ACHN (cell line): Measurements from ENCODE around the gene ARHGAP32.

Experiments used
- DNase-seq: peaks from one replicate; pipeline ENCODE4 v3.0.0-alpha.2; 2015
- in situ Hi-C: cut with HindIII; loops from 2 replicates; pipeline ENCODE4 v1.10.0; 2017; ENCODE audit warnings: low sequenced_read_pairs, low pct_ligation_motif_present, low pct_unique_long_range_greater_than_20kb

The ARHGAP32 gene

DNA sequence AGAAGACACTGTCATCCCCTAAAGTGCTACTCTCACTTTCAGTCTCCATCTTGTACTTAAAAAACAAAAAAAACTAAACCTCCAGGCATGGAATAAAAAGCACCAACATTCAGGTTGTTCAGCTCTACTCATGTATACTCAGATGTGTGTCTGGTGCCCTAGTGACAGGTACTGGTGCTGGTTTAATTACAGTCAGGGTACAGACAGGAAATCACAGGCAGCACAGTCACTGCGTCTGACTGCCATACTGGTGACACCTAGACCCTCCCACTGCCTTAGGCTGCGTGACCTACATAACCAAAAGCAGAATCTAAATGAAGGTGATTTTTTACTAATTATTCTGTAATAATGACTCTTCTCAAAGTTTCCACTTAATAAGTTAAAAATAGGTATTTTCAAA lies at the start of gene ARHGAP32:
Gene ARHGAP32 (minus strand): TSS at position 176 of the 400 bp plus-strand sequence. CDS start 127 bp downstream, at position 49.
- in situ Hi-C loops: no loop called here
- DNase-seq: no peak

DNA sequence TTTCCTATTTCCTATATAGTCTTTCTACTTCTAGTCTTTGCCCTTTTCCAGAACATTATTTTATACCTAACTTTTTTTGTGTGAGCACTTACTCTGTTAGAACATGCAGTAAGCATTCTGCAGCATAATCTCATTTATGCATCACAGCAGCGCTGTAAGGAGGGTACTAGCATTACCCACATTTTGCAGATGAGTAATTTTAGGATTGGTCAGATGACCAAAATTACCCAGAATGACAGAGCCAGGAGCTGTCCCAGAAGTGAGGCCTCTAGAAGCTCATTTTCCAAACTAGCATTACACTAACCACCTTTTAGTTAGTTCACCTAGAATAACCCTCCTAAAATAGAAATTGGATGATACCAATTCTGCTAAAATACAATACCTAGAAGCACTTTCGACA lies 47.1 kb upstream of the ARHGAP32 start:
- DNase-seq: no peak
- in situ Hi-C loops: no loop called here

GRCh38 chr11:129237880-129238638 lies 45.9 kb upstream of the ARHGAP32 start:
- in situ Hi-C loops: no loop called here

DNA sequence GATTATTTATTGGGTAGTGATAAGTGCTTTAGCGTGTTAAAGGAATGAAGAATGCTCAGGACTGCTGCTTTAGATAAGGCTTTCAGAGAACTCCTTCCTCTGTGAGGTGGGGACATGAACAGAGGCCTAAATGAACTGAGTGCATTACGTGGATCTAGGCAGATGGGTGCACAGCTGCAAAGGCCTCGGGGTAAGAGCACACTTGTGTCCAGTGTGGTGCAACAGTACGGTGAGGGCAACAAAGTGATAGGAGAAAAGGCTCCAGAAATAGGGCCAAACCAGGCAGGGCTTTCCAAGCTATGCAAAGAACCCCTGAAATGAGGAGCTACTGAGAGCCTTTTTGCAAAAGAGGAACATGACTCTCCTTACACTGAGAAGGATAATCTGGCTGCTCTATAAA lies 45.3 kb upstream of the ARHGAP32 start:
- in situ Hi-C loops: no loop called here
- DNase-seq: no peak

More at GRCh38 chr11:129237880-129238638, 45.9 kb upstream of the ARHGAP32 start:
- DNase-seq: peak; percentile 9

DNA sequence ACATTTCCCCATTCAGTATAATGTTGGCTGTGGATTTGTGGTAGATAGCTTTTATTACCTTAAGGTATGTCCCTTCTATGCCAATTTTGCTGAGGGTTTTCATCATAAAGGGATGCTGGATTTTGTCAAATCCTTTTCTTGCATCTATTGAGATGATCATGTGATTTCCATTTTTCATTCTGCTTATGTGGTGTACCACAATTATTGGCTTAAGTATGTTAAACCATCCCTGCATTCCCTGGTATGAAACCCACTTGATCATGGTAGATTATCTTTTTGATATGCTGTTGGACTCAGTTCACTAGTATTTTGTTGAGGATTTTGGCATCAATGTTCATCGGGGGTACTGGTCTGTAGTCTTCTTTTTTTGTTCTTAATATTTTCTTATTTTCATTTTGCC lies 44.7 kb upstream of the ARHGAP32 start:
- in situ Hi-C loops: no loop called here
- DNase-seq: no peak

- no peak for DNase-seq
- in situ Hi-C loops: no loop called here
Measured at GRCh38 chr11:129234978-129235377, 42.9 kb upstream of the ARHGAP32 start.

DNA sequence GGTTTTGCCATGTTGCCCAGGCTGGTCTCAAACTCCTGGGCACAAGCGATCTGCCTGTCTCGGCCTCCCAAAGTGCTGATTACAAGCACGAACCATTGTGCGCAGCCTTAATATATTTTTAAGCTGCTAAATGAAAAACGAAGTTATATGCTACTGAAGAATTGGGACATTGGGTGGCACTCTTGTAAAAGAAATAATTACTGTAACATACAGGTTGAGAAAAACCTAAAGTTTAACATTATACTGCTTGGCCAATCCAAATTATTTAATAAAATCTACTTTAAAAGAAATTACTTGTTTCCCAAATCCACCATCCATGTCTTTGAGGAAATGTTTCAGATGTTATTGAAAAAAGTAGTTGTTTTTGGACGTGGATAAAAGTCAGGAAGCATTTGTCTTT lies 37.9 kb upstream of the ARHGAP32 start:
- in situ Hi-C loops: no loop called here
- DNase-seq: no peak

DNA sequence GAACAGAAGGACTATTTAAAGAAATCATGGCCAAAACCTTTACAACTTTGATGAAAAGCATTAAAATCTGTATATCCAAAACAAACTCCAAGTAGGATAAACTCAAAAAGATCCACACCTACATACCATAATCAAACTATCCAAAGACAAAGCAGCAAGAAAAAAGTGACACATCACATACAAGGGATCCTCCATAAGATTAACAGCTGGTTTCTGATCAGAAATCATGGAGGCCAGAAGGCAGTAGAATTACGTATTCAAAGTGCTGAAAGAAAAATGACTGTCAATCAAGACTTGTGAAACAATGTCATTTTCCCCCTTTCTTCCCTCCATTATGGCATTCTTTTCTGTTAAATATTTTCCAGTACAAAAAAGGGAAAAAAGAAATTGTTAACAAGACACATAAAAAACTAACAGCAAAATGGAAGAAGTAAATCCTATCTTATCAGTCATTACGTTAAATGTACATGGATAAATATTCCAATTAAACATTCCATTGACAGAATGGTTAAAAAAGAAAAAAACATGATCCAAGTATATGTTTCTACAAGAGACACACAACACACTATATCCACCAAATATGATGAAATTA lies 34.2 kb upstream of the ARHGAP32 start:
- DNase-seq: no peak
- in situ Hi-C loops: no loop called here

GRCh38 chr11:129225190-129225589 lies 33.1 kb upstream of the ARHGAP32 start:
- in situ Hi-C loops: no loop called here
- no peak for DNase-seq

- no peak for DNase-seq
- in situ Hi-C loops: no loop called here
Measured at GRCh38 chr11:129224538-129224937, 32.4 kb upstream of the ARHGAP32 start.

DNA sequence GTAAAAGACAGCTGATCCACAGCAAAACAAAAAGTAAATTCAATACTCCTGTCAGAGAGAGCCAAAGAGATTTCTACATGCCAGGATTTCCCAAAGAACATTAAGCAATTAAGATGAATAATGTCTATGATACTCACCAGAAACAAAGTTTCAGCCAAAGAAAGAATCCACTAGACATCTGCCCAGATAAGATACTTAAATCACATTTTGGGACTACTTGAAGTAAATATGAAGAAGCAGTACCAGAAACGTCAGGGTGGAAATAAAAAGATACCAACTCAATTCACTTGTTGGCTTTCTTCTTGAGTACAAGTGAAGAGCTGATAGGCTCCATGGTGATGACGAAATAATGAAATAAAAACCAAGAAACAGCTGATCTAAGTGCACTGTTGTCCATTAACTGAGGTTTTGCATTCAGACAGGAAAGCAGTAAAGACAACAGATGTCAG lies 31.6 kb upstream of the ARHGAP32 start:
- in situ Hi-C loops: no loop called here
- DNase-seq: no peak

DNA sequence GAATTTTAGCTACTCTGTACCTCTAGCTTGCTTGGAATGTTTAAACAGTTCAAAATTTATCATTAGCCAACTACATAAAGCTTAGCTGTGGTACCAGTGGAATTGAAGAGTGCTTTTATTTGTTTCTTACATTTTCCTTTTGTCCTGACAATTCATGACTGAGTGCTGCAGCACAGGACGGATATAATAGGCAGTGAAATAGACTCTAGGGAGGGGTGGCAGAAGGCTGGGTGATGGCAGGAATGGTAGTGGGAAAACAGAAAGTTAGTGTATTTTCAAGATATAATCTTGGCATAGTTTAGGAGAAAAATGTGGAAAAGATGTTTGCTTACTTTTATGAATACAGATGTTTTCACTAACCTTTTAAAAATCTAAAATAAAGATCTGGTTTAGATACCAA lies 31.1 kb upstream of the ARHGAP32 start:
- no peak for DNase-seq
- in situ Hi-C loops: no loop called here

DNA sequence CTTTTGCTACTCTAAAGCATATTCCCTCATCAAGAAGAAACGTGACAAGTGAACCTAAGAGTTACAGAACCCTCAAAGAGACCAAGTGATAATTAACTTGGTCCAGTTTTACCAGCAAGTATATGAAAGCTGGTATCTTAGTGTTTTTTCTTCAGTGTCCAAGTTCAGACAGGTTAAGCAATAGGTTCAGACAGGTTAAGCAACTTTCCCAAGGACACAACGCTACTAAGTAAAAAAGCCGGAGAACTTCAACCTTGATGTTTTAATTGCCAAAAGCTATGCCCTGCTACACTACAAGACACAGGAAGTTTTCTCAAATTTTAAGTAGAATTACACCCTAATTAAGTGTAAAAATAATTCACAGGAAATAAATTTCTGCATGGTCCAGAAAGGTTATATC lies 30.0 kb upstream of the ARHGAP32 start:
- DNase-seq: no peak
- in situ Hi-C loops: no loop called here

DNA sequence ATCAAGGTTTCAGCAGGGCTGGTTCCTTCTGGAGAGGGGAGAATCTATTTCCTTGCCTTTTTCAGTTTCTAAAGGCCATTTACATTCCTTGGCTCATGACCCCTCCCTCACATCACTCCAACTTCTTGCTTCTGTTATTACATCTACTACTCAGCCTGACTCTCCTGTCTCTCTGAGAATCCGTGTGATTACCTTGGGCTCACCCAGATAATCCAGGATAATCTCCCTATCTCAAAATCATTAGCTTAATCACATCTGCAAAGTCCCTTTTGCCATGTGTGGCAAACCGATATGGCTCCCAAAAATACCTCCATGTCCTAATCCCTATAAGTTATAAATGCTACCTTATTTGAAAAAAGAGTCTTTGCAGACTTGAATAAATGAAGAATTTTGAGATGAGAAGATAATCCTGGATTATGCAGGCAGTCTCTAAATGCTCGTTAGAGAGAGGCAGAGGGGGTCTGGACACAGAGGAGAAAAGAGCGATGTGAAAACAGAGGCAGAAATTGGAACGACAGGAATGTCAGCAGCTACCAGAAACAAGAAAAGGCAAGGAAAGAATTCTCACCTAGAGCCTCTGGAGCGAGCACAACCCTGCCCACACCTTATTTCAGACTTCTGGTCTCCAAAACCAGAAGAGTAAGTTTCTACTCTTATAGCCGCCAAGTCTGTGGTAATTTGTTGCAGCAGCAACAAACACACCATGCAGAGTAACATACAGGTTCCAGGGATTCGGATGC lies 23.6 kb upstream of the ARHGAP32 start:
- in situ Hi-C loops: no loop called here
- DNase-seq: no peak

GRCh38 chr11:129214710-129215295 lies 22.7 kb upstream of the ARHGAP32 start:
- no peak for DNase-seq

GRCh38 chr11:129213261-129213660 lies 21.1 kb upstream of the ARHGAP32 start:
- in situ Hi-C loops: no loop called here
- no peak for DNase-seq

More at GRCh38 chr11:129214710-129215295, 22.7 kb upstream of the ARHGAP32 start:
- in situ Hi-C loops: no loop called here

DNA sequence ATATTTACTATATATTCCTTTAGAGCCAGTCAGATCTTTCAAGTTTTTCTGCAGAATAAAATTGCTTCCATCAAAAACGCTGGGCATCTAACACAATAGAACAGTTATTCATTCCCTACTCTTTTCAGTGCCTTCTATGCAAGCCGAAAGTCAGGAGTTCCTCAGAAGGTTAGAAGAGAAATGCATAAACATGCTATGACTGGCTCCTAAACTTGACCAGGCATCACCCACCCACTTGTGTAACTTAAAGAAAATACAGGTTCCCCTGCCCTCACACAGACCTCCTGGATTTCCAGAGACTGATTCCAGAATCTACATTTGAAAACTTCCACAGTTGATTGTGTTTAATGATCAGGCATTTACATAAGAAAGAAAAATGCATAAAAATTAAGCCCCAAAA lies 19.3 kb upstream of the ARHGAP32 start:
- in situ Hi-C loops: no loop called here
- DNase-seq: no peak

GRCh38 chr11:129210831-129211181 lies 18.7 kb upstream of the ARHGAP32 start:
- DNase-seq: no peak
- in situ Hi-C loops: no loop called here
